ENCODE results near the gene CNTF. TPM values are rescaled to one million over a fixed set of nuclear protein-coding genes. Genes with fewer than 3 reads are reported as not detected.
A peak's percentile ranks its signal among the peaks of the same experiment; 100 is the strongest.
"Not testable (repeated sequence)": the region's sequence is repeated elsewhere in the genome, so short reads cannot be mapped to it uniquely, and the experiment has no call there.

Gene CNTF, protein sequence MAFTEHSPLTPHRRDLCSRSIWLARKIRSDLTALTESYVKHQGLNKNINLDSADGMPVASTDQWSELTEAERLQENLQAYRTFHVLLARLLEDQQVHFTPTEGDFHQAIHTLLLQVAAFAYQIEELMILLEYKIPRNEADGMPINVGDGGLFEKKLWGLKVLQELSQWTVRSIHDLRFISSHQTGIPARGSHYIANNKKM
- polyA plus RNA-seq (2011; rRNA removed) (0.15 and 0.63 TPM in 2 replicates), polyA minus RNA-seq (2011; rRNA and poly(A)+ RNA removed) (1.5 and 2.6 TPM in 2 replicates)

DNA sequence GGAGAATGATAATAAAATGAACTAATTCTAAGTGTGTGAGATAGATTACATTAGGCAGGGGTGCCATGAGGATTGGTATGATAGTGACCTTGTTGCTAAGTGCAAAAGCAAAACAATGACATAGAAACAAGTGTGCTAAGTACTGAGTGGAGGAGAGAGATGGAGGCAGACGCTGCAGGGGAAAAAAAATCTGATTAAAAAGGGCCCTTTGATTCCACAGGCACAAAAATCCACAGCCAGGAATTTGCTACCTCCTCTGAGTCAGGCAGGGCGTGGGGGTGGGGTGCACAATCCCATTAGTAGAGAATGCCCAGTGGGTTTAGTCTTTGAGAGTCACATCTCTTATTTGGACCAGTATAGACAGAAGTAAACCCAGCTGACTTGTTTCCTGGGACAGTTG is at the start of gene CNTF:
CNTF (plus strand) TSS at position 322 of the 400 bp plus-strand sequence. CDS start 88 bp downstream, outside the sequence.
- H3K36me3 ChIP-seq (ENCODE audit: control insufficient read depth, insufficient read depth, low read length) = peaks cover 6% of the 10 kb centered on the region
- no peak within 1 kb of the TSS for H3K4me3 ChIP-seq (ENCODE audit: low read depth, low read length)
- ChIA-PET POLR2A (no interaction called here), CTCF (interaction anchor here (1.2 to 2.1 kb wide), 2 partner anchors 10 to 29 kb away, joined by 3 to 6 read pairs; no protein-coding TSS in a partner anchor)
- no peak for TF ChIP-seq CTCF (IDR thresholded peaks at IDR 0.05; ENCODE audit: insufficient read depth, low read depth, low read length)
- no peak for DNase-seq (ENCODE audit: low read depth)
- no peaks in the 10 kb centered on the region for H3K27me3 ChIP-seq (ENCODE audit: control insufficient read depth, insufficient read depth, low read length)

DNA sequence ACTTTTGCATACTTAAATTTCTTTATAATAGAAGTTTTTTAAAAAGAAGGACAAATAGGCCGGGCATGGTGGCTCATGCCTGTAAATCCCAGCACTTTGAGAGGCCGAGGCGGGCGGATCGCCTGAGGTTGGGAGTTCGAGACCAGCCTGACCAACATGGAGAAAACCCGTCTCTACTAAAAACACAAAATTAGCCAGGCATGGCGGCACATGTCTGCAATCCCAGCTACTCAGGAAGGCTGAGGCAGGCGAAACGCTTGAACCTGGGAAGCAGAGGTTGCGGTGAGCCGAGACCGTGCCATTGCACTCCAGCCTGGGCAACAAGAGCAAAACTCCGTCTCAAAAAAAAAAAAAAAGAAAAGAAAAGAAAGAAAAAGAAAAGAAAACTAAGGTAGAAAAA is 49.6 kb upstream of the CNTF start:
- CTCF ChIA-PET = interaction anchor here (1.0 to 1.1 kb wide), 2 partner anchors 11 to 56 kb away, joined by 3 to 5 read pairs; no protein-coding TSS in a partner anchor
- H3K27me3 ChIP-seq (ENCODE audit: control insufficient read depth, insufficient read depth, low read length); H3K4me3 ChIP-seq (ENCODE audit: low read depth, low read length); POLR2A ChIA-PET; H3K36me3 ChIP-seq (ENCODE audit: control insufficient read depth, insufficient read depth, low read length); DNase-seq (ENCODE audit: low read depth): not testable (repeated sequence)

DNA sequence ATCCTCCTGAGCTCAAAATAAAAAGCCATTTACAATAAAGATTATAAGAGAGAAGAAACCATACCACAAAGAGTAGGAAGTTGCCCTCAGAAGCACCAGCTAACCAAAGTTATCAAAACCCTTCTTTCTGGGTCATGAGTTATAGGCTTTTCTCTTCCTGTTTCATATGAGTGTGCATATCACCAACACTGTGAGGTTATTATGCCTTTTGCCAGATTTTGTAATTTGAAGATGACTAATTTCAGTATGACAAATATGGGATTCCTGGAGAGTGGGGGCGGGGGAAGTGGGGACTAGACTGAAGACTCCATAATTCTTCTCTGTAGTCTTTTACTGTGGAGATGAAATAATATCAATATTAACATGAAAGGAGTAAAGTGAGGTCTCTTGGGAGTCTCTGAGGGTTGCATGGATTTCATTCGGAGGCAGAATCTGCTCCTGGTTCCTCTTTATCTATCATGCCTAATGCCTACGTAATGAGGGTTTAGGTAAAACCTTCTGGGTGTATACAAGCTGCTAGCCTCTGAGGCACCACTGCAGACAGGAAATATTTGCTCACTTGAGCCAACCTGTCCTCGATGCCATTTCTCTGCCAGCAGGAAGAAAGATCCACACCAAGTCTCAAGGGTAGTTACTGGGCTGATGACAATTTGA is 48.9 kb upstream of the CNTF start:
- no peaks in the 10 kb centered on the region for H3K27me3 ChIP-seq (ENCODE audit: control insufficient read depth, insufficient read depth, low read length)
- ChIA-PET CTCF (interaction anchor here (0.9 to 1.1 kb wide), 4 partner anchors 11 to 328 kb away, joined by 3 to 5 read pairs (median 4); no protein-coding TSS in a partner anchor), POLR2A (no interaction called here)
- peak; percentile 63 for DNase-seq (ENCODE audit: low read depth)
- no peak overlapping the region for H3K4me3 ChIP-seq (ENCODE audit: low read depth, low read length)
- no peak for TF ChIP-seq CTCF (IDR thresholded peaks at IDR 0.05; ENCODE audit: insufficient read depth, low read depth, low read length)
- peaks cover 2% of the 10 kb centered on the region; the same call in 1 of the 2 replicates for H3K36me3 ChIP-seq (ENCODE audit: control insufficient read depth, insufficient read depth, low read length)

- CTCF ChIA-PET = no interaction called here
These were observed 47.6 kb upstream of the CNTF start for GRCh38 chr11:58574881-58575280.

DNA sequence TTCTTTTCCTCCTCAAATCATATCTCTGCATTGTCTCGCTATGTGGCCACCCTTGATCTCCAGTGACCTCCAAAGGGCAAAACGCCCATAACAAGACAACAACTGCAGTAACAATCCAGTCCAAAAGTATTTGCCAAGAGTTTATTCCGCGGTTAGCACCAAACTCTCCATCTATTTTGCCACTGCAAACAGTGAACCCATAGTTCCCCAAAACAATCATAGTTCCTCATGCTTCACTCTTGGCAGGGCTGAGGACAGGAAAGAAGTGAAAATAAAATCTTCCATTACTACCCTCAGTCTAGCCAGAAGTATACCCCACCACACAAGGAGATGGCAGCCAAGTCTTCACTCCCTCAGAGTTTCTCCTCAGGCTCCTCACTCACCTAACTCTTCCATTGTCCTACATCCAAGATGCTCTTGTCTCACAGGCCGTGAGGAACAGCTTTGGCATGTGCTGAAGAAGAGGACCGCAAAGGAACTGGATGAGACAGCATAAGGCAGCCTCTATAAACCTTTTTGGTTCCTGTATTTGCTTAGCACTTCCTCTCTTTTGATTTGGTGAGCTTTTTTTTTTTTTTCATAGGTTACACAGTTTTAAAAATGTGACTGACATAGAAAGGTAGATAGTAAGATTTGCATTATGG is 47.0 kb upstream of the CNTF start, which contains the start of gene LPXN:
LPXN (minus strand) TSS at position 480 of the 644 bp plus-strand sequence; CDS start at position 396, 84 bp downstream.
- Histone ChIP-seq H3K36me3 (ENCODE audit: control insufficient read depth, insufficient read depth, low read length) (no peaks in the 10 kb centered on the region), H3K4me3 (ENCODE audit: low read depth, low read length) (peak within 1 kb of the TSS; percentile 5; the same call in 1 of the 2 replicates), H3K27me3 (ENCODE audit: control insufficient read depth, insufficient read depth, low read length) (no peaks in the 10 kb centered on the region)
- no peak for TF ChIP-seq CTCF (IDR thresholded peaks at IDR 0.05; ENCODE audit: insufficient read depth, low read depth, low read length)
- ChIA-PET CTCF (interaction anchor here (0.6 to 4.4 kb wide), 3 partner anchors 9 to 102 kb away, joined by 3 to 45 read pairs (median 8); no protein-coding TSS in a partner anchor), POLR2A (no interaction called here)
- DNase-seq (ENCODE audit: low read depth) = no peak

More at GRCh38 chr11:58574881-58575280, 47.6 kb upstream of the CNTF start:
- peak; percentile 36 for DNase-seq (ENCODE audit: low read depth)
- POLR2A ChIA-PET = no interaction called here
- no peak for TF ChIP-seq CTCF (IDR thresholded peaks at IDR 0.05; ENCODE audit: insufficient read depth, low read depth, low read length)
- Histone ChIP-seq H3K27me3 (ENCODE audit: control insufficient read depth, insufficient read depth, low read length) (no peaks in the 10 kb centered on the region), H3K36me3 (ENCODE audit: control insufficient read depth, insufficient read depth, low read length) (no peaks in the 10 kb centered on the region), H3K4me3 (ENCODE audit: low read depth, low read length) (no peak overlapping the region)

Measured in BJ (cell line).